ENCODE data around the gene ABHD16A. TPM values are rescaled to one million over a fixed set of nuclear protein-coding genes. Genes with fewer than 3 reads are reported as not detected.

ABHD16A gene
- total and polyA plus RNA-seq, 2 of the 13 experiments (the other 11 are each of a cell fraction or from before 2014, with no cell fraction given): 43.5 to 45.4 TPM

- Histone ChIP-seq H4K20me1 (ENCODE audit: insufficient read depth, low read length) (peaks cover 33% of the 10 kb centered on the region; the same call in 1 of the 2 replicates), H3K4me2 (ENCODE audit: low read depth, low read length) (peak overlapping the region; percentile 86), H3K9ac (ENCODE audit: insufficient read depth, low read depth, low read length) (peak overlapping the region; percentile 65), H3K79me2 (ENCODE audit: insufficient read depth, low read length) (peaks cover 21% of the 10 kb centered on the region), H3K36me3 (replicated peaks in 1 of 2; ENCODE audit: control insufficient read depth in 1 of 2, insufficient read depth in 2 of 2, low read length in 2 of 2) (peaks cover 24 to 42% of the 10 kb centered on the region in 2 experiments), H3K27ac (ENCODE audit: extremely low read length, insufficient read depth, low read length) (peak overlapping the region; percentile 72), H3K4me1 (ENCODE audit: insufficient read depth, low read length) (peaks cover 57% of the 10 kb centered on the region), H3K9me3 (ENCODE audit: low read length) (no peaks in the 10 kb centered on the region), H2AFZ (ENCODE audit: low read length) (no peak overlapping the region), H3K27me3 (ENCODE audit: control insufficient read depth in 1 of 2, insufficient read depth in 2 of 2, low read length in 2 of 2) (no peaks in the 10 kb centered on the region; a peak in 1 of 5 replicates), H3K4me3 (replicated peaks in 1 of 3; ENCODE audit: insufficient read depth in 1 of 3, low read depth in 2 of 3, low read length in 3 of 3) (peak overlapping the region; percentile 60 to 79 (median 72))
- ATAC-seq: peak; percentile 20
- in situ Hi-C loops (cut with HindIII; ENCODE audit: extremely low pct_ligation_motif_present, low pct_unique_long_range_greater_than_20kb): loop anchor here (5.0 kb wide), 1 partner anchor 37 kb away; no protein-coding TSS in a partner anchor
- 72% methylated on average over 22 of the region's 46 CpGs for WGBS (ENCODE audit: low lambda C conversion rate)
- no peak for FAIRE-seq
- ChIA-PET POLR2A (interaction anchor here (0.6 to 11.3 kb wide), 31 partner anchors 9 to 222 kb away, joined by 3 to 279 read pairs (median 5); partner anchors contain the start of genes ABHD16A, BAG6, C6orf47 and CLIC1), CTCF (ENCODE audit: low intra/inter-chr PET ratio, low total read pairs) (interaction anchor here (0.8 to 4.2 kb wide), 5 partner anchors 9 to 100 kb away, joined by 4 to 74 read pairs (median 4); partner anchors contain the start of gene MSH5)
- peak; percentile 36 for DNase-seq (ENCODE audit: low spot score)
- no TSS peak for BruUV-seq (replicated peaks)
- intact Hi-C loops (cut with micrococcal nuclease; ENCODE audit: unreplicated experiment): loop anchor here (1.0 kb wide), 2 partner anchors 7 to 39 kb away; no protein-coding TSS in a partner anchor
- peak; percentile 96 for TF ChIP-seq BCL3 (CRISPR knock-in tag; IDR thresholded peaks at IDR 0.05)
- TF ChIP-seq MIXL1 (CRISPR knock-in tag; IDR thresholded peaks at IDR 0.05): no peak
- TF ChIP-seq, protein P1, sequence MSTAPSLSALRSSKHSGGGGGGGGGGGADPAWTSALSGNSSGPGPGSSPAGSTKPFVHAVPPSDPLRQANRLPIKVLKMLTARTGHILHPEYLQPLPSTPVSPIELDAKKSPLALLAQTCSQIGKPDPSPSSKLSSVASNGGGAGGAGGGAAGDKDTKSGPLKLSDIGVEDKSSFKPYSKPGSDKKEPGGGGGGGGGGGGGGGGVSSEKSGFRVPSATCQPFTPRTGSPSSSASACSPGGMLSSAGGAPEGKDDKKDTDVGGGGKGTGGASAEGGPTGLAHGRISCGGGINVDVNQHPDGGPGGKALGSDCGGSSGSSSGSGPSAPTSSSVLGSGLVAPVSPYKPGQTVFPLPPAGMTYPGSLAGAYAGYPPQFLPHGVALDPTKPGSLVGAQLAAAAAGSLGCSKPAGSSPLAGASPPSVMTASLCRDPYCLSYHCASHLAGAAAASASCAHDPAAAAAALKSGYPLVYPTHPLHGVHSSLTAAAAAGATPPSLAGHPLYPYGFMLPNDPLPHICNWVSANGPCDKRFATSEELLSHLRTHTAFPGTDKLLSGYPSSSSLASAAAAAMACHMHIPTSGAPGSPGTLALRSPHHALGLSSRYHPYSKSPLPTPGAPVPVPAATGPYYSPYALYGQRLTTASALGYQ (CRISPR knock-in tag; IDR thresholded peaks at IDR 0.05): no peak
- TF ChIP-seq MAFF (IDR thresholded peaks at IDR 0.05; ENCODE audit: low read depth, low read length): no peak
- TF ChIP-seq ZNF883 (CRISPR knock-in tag; IDR thresholded peaks at IDR 0.05; ENCODE audit: not compliant biosample characterization): peak; percentile 81
- no peak for TF ChIP-seq SPEN (CRISPR knock-in tag; IDR thresholded peaks at IDR 0.05; ENCODE audit: low read depth)
- TF ChIP-seq ZNF180 (CRISPR knock-in tag; IDR thresholded peaks at IDR 0.05; ENCODE audit: borderline replicate concordance, low read depth): peak; percentile 62; the same call in 1 of the 2 replicates
- no peak for TF ChIP-seq HOMEZ (CRISPR knock-in tag; IDR thresholded peaks at IDR 0.05; ENCODE audit: low read depth)
- TF ChIP-seq TBX2 (CRISPR knock-in tag; IDR thresholded peaks at IDR 0.05; ENCODE audit: borderline replicate concordance): peak; percentile 89
- TF ChIP-seq, protein P2, sequence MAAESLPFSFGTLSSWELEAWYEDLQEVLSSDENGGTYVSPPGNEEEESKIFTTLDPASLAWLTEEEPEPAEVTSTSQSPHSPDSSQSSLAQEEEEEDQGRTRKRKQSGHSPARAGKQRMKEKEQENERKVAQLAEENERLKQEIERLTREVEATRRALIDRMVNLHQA (CRISPR knock-in tag; IDR thresholded peaks at IDR 0.05): no peak
- no peak for TF ChIP-seq CHCHD3 (CRISPR knock-in tag; IDR thresholded peaks at IDR 0.05)
Observed at GRCh38 chr6:31729979-31730630, 27.0 kb upstream of the ABHD16A start.
